GM21723 (cell line): ENCODE results near the gene ATP5F1D.
"Not testable (repeated sequence)": the region's sequence is repeated elsewhere in the genome, so short reads cannot be mapped to it uniquely, and the experiment has no call there.

Experiments used
- ATAC-seq: cut with Tn5 transposase; IDR thresholded peaks from one replicate; pipeline ENCODE4 v1.9.1; 2021; ENCODE audit warnings: mild to moderate bottlenecking, moderate library complexity; ENCODE audit not compliant: unreplicated experiment

The ATP5F1D gene

DNA sequence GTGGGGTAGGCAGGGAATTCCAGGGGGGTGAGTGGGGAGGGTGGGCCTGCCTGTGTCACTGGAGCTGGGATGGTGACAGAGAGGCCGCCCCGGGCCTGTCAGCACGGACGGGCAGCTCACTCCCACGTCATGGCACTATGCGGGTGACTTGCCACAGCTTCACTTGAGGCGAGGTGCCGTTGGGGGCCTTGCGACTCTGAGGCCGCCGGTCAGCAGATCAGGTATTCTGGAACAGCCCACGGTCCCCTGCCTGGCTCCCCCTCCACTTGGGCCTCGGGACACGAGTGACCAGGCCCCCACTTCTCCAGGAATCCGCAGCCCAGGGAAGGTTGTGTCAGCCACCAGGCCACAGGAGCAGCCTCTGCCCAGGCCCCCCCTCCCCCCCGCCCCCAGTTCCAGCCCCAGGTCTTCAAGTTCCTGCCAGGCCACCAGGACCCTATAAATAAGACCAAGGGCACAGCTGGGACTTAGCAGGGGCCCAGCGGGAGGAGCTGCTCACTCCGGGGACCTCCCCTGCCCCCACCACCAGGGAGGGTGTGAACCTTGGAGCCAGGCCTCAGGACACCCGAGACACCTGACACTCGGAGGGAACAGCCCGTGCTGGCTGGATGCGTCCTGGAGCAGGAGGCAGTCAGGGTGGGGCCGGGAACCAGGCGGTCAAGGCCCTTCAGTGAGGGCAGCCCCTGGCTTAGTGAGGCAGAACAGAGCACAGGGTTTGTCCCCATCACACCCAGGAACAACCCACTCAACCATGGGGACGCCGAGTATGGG lies 4.1 kb downstream of the ATP5F1D start:
- ATAC-seq: no peak

DNA sequence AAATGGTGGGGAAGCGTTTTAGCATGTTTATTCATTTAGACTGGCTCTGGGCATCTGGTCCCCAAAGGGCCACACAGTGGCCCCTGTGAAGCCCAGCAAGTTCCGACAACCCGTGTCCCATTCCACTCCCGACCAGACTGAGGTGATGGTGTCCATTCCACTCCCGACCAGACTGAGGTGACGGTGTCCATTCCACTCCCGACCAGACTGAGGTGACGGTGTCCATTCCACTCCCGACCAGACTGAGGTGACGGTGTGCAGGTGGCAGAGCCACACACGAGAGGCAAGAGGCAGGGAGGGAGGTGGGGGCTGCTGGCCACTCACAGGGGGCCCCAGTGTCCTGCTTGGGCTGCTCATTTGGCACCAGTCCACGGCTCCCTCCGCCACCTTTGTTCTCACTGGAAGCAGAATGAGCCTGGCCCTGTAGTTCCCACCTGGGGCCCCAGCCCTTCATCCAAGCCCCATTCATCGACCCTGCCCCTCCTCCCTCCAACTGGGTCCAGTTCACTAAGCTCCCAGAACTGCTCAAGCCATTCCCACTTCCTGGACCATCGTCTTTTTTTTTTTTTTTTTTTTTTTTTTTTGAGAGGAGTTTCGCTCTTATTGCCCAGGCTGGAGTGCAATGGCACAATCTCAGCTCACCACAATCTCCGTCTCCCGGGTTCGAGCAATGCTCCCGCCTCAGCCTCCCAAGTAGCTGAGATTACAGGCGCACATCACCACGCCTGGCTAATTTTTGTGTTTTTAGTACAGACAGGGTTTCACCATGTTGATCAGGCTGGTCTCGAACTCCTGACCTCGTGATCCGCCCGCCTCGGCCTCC lies 4.9 kb downstream of the ATP5F1D start:
- ATAC-seq: not testable (repeated sequence)

DNA sequence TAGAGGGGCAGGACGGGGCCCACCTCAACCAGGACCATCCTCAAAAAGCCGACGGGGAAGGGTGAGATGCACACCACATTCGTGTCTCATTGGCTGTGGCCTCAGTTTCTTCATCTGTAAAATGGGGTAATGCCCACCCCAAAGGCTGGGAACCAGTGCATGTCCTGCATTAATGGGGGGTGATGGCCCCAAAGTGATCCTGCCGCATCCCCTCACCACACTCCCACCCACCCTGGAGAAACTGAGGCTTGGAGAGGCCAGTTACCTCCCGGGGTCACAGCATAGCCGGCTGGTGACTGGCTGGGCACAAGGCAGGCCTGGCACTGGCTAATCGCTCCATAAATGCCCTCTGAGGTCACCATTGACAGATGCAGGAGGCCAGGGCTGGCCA lies 6.2 kb downstream of the ATP5F1D start:
- no peak for ATAC-seq

DNA sequence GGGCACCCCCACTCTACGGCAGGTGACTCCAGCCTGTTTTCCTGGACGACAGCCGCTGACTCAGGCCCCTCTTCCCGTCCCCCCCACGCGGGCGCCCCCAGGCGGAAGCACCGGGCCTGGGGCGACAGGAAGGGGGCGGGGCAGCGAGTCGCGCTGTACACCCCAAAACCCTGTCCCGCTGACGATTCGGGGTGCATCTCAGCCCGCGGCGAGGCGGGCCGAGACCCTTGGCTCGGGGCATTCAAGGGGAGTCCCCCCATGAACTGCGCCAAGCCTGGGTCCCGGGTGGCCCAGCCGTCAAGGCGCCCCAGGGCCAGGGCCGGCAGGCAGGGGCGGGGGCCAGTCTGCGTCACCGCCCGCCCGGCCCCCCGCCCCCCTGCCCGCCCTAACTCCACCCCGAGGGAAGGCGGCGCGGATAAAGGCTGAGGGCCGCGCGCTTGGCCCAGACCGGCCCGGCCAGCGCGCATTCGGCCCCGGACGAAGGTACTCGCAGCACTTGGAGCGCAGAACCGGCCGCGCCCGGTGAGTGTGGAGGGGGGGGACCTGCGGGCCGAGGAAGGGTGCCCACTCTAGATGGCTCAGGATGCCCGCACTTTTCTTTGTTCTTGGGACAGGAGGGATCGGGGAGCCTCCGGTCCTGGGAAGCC lies 6.7 kb downstream of the ATP5F1D start, which contains the start of gene MIDN:
Gene MIDN, plus strand, starts transcription at position 445 of the 647 bp plus-strand sequence. CDS start 1,714 bp downstream, outside the sequence.
- ATAC-seq: peak; percentile 13

DNA sequence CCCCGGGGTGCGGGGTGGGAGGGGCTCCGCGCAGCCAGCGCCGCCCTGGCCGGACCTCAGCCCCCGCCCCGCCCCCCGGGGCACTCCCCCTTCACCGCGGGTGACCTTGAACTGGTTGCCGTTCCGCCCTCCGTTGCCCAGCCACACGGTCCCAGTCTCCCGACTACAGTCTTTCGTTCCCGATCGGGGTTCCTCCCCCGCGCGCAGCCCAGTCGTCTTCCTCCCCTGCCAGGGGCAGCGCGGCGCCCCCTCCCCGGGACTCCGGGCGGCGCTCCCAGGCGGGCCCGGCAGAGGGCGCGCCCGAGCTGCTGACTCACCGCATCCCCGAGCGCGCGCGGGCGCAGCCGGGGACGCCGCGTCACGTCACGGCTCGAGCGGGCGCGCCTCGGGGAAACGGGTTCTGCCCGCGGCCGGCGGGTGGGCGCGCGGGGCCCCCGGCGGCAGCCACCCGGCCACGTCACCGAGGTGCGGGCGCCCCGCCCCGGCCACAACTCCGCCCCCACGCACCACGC lies 7.3 kb downstream of the ATP5F1D start:
- peak; percentile 25 for ATAC-seq

DNA sequence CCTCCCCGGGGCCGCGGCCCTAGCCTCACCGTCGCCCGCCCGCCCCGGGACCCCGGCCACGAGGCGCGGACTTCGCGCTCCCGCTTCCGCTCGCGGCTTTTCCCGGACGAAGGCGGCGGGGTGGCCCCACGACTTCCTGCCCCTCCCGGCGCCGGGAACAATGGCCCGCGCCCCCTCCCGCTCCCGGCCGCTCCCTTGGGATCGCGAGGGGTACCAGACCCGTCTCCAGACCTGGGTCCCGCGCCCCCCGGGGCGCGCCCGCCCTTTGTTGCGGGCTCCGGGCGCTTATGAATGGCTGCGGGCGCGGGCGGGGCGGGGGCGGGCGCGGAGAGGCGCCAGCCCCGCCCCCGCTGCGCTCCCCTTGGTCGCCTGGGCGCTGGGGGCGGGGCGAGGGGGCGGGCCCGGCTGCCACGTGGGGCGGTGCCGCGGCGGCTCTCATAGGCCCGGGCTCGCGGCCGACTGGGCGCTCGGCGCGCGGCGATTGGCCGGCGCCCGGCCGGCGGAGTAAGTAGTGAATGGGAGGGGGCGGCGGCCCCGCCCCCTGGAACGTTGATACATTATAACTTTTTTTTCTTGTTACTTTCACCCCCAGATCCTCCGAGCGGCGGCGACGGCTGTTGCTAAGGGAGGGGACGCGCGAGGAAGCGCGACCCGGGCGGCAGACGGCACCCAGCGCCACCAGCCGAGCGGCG lies 7.9 kb downstream of the ATP5F1D start:
- ATAC-seq: peak; percentile 39

DNA sequence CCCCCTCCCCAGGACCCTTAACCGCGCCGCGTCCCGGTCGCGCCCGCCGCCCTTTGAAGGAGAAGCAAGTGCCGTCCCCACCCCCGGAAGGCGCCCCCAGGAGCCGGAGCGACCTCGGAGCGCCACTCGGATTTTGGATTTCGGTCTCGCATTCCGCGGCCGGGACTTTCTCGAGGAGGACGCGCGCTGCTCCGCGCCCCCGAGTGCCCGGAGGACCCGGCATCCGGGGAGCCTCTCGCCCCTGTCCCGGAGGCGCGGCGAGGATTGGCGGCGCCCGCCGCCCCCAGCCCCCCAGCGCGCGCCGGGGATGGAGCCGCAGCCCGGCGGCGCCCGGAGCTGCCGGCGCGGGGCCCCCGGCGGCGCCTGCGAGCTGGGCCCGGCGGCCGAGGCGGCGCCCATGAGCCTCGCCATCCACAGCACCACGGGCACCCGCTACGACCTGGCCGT lies 8.5 kb downstream of the ATP5F1D start:
- no peak for ATAC-seq

DNA sequence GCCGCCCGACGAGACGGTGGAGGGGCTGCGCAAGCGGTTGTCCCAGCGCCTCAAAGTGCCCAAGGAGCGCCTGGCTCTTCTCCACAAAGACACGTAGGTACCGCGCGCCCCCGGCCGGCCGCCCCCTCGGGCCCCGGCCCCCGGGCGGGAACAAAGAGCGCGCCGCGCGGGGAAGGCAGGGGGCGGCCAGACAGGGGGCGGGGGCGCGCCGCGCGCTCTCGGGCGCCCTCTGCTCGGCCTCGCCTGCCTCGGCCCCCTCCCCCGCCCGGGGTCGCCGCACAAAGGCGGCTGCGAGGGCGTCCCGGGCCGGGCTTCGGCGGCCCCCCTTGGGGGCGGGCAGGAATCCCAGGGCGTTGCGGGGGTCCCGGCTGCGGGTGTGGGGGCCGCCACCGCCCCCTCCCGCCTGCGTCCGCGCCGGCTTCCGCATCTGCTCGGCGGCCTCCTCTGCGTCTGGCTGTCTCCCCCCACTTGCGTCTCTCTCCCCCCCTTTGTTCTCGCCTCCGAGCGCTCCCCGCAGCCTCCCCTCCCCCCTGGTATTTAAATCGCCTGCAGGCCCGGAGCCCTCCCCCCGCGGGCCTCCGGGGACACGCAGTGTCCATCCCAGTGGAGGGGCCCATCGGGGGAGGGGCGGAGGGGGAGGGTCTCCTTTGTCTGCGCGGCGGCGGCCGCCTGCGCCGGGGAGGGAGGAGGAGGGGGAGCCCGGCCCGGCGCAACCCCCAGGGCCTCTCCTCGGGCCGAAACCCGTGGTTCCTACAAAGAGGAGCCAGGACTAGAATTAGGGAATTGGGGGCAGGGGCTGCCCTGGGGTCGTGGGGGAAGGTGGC lies 9.1 kb downstream of the ATP5F1D start:
- no peak for ATAC-seq

DNA sequence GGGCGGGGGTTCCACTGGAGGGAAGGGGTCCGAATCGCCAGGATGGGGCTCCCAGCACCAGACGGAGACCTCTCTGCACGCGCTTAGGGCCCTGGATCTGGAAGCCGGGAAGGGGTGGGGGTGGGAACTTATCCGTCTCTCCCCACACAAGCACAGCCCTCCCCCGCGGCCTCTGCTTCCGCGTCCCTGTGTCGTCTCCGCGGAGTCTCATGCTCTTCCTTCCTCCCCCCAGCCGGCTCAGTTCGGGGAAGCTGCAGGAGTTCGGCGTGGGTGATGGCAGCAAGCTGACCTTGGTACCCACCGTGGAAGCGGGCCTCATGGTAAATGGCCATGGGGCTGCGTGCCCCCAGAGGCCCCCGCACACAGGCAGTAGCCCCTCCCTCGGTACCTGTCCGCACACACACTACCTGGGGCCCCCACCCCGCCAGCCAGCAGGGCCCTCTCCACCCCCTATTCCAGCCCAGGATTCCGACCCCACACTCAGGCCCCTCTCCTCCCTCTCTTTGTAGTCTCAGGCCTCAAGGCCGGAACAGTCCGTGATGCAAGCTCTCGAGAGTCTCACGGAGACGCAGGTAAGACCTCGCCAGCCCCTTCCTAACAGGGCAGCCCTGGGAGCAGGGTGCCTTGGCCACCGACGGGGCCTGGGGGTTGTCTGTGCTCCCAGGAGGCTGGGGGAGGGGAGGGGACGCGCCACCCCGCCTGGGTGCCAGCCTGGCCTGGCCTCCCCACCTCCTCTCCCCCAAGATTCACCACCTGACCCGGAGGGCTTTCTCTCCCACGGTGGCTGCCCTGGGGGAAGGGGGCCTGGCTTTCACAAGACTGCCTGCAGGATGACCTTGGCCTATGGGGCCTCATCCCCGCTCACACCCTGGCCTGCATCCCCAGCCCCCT lies 10.0 kb downstream of the ATP5F1D start:
- ATAC-seq: no peak

DNA sequence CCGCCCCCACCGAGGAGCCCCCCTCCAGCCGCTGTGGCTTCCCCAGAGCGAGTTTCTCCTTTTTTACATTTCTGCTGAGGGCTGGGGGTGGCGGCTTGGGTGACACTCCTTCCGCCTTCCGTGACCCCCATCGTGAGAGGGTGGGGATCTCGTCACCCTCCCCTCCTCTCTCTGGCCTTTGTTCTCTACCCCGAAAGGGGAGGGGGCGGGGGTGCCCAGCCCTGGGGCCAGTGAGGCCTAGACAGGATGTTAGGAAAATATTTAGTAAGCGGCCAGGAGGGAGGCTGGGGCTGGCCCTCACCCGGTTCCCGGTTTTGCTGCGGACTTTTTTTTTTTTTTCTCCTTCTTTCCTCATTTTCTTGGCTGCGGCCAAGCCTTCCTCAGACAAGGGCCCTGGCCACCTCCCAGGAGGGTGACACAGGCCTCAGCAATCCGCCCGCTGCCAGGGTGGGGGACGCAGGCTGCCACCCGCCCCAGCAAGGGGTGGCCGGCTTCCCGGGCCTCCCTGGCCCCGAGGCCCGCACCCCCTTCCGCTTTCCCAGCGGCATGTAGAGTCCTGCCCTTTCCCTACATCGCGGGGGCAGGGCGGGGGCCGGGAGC lies 10.8 kb downstream of the ATP5F1D start:
- ATAC-seq: no peak

DNA sequence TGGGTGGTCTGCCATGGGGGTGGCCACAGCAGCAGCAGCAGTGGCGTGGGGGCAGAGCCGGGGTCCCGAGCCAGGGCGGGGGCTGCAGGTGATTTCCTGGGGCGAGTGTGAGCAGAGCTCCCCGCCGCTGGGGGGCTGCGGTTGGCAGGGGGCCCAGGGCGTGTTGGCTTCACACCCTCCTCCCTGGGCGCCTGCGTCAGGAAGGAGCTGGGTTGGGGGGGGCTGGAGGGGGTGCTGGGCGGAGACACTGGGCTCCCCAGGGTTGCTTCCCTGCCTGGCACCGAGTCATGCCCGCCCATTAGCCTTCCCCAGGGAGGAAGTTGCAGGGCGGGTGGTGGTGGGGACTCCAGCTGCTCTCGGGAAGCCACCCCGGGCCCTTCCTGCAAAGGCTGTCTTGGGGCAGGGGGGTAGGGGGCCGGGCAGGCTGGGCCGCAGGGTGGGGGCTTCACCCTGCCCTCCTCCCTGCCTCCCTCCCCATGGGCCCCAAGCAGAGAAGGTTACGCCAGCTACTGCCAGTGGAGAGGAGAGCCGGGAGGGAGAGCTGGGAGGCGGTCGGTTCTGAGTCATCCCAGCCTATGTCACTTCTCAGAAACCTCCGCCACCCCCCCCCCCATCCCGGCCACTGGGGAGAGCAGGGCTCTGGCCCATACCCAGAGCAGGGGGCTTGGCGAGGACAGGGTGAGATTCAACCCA lies 11.4 kb downstream of the ATP5F1D start:
- ATAC-seq: no peak

DNA sequence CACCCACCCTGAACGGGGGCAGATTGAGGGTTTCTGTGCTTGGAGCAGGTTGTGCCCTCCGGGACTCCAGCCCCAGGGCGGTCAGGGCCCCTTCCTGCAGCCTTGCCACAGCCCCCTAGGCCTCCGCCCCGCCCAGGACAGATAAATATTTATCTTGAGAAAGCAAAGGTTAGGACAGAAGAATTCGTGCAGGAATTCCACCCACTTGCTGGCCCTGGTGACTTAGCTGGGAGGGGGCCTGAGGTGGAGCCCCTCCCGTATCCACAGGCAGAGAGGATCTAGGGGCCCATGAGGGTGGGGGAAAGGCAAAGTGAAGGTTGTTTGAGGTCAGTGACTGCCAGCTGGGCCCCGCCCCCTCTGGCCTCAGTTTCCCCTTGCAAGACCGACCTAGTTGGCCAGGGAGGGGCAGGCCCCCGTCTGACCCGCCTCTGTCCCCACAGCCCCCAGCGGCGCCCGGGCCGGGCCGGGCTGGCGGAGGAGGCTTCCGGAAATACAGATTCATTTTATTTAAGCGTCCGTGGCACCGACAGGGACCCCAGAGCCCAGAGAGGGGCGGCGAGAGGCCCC lies 12.0 kb downstream of the ATP5F1D start:
- no peak for ATAC-seq

DNA sequence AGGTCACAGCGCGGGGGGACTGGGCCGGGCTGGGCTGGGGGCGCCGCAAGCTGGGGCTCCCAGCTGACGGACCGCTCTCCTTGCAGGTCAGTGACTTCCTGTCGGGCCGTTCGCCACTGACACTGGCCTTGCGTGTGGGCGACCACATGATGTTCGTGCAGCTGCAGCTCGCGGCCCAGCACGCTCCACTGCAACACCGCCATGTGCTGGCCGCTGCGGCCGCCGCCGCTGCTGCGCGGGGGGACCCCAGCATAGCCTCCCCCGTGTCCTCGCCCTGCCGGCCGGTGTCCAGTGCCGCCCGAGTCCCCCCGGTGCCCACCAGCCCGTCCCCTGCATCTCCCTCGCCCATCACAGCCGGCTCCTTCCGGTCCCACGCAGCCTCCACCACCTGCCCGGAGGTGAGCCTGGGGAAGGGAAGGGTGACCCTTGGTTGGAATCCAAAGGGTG lies 12.6 kb downstream of the ATP5F1D start:
- ATAC-seq: no peak

DNA sequence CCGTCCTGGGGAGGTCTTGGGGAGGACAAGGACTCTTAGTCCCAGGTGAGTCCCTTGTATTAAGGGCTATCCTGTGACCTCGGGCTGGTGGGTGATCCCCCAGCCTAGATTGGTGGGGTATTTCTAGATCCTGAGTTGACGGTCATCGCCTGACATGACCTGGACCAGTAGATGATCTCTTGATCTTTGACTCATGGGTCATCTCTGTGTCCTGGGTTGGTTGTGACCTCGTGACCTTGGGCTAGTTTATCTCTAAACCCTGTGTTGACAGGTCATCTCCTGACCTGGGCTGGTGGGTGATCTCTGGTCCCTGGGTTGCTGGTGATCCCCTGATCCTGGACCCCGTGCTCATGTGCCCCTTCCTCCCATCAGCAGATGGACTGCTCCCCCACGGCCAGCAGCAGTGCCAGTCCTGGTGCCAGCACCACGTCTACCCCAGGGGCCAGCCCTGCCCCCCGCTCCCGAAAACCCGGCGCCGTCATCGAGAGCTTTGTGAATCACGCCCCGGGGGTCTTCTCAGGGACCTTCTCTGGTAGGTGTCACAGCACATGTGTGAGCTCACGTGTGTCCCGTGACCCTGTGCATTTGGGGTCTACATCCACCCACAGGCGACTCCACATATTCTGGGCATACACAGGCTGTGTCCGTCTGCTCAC lies 13.1 kb downstream of the ATP5F1D start:
- ATAC-seq: no peak

DNA sequence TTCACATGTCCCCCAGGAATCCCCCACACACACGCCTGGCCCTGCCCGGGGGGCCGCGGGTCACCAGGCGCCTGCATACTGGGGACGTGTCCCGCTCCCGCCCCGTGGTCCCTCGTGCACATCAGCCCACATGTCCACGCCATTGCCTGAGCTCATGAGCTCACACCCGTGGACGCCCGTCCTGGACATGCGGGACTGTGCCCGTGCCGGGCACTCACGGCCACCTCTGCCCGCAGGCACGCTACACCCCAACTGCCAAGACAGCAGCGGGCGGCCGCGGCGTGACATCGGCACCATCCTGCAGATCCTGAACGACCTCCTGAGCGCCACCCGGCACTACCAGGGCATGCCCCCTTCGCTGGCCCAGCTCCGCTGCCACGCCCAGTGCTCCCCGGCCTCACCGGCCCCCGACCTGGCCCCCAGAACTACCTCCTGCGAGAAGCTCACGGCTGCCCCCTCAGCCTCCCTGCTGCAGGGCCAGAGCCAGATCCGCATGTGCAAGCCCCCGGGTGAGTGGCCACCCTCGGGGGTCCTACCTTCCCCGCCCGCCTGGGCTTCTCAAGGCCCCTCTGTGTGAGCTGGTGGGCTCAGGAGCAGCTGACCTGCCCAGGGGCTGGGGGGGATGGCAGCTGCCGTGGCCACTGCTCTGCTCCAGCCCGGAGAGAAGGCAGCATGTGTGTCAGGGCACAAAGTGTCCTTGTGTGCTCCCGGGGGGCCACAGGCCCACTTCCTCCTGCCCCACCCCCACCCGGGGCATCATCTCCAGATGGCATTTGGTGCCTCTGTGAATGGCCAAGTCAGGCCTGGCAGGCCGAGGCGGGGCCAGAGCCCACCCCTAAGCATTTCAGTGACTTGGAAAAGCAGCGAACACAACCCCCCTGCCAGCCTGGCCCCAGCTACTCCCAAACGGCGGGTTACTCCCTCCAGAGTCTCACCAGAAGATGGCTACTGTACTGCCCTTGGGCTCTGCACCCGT lies 13.9 kb downstream of the ATP5F1D start:
- no peak for ATAC-seq
